ENCODE measurements around the gene LPP. TPM values are rescaled to one million over a fixed set of nuclear protein-coding genes. Genes with fewer than 3 reads are reported as not detected.
"Not testable (repeated sequence)": the region's sequence is repeated elsewhere in the genome, so short reads cannot be mapped to it uniquely, and the experiment has no call there.

The LPP gene
- total and polyA plus RNA-seq, 5 donors: 14.5 to 205 (median 159) TPM

DNA sequence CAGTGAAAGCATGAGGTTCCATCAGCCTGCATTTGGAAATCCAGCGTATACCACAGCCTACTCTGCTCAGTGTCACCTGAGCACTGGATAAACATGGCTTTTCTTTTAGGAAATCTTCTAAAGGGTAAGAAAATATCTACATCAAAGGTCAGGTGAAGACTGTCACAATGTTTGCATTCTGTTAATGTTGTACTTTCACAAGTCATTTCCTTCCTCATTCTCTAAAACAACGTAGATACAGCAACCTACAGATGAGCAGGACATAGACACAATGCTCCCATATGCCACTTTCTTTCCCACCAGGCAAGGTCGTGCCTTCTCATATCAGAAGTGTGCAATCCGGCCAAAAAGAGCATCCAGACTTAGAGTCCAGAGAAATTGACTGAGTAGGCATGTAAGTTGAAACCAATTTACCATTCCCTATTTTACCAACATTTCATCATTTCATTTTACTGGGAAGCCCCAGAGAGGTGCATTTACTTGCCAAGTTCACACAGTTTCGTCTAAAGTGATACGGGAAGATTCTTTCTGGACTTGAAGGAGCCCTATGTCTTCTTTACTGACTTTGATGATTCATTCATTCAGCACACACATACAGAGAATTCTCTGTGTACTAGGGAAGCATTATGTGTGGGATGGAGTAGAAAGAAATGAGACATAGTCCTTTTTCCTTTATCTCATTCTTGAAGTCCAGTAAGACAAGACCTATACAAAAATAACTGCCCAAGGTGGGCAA, 30.6 kb upstream of the LPP start:
- ATAC-seq (no peak), DNase-seq (no peak)
- Histone ChIP-seq H3K4me1 (ENCODE audit: control insufficient read depth, insufficient read depth, low read length) (peaks cover 3% of the 10 kb centered on the region), H3K27me3 (ENCODE audit: control insufficient read depth, insufficient read depth) (no peaks in the 10 kb centered on the region), H3K4me3 (ENCODE audit: low read length) (no peak overlapping the region), H3K27ac (ENCODE audit: low read length) (no peak overlapping the region), H3K9me3 (ENCODE audit: control insufficient read depth, low read length) (no peaks in the 10 kb centered on the region)
- 72% methylated on average over 6 of the region's 6 CpGs for WGBS
- intact Hi-C loops (cut with DNase I): no loop called here

DNA sequence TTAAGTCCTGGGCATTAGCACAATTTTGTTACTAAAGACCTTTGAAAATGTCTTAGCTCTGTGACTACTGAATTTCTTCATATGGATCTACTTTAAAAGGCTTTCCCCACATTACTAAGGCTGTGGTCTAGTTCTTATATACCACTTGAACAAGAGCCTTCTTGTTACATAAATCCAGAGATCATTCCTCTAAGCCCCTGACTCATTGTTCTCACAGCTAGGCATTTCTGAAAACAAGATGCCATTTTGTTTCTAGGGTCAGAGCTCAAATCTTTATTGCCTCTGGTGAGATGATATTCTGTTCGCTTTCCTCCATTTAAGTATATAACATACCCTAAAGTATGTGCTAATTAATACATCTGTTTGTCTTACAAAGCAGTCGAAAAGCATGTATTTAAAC, 29.8 kb upstream of the LPP start:
- H3K27ac ChIP-seq (ENCODE audit: low read length): no peak overlapping the region

DNA sequence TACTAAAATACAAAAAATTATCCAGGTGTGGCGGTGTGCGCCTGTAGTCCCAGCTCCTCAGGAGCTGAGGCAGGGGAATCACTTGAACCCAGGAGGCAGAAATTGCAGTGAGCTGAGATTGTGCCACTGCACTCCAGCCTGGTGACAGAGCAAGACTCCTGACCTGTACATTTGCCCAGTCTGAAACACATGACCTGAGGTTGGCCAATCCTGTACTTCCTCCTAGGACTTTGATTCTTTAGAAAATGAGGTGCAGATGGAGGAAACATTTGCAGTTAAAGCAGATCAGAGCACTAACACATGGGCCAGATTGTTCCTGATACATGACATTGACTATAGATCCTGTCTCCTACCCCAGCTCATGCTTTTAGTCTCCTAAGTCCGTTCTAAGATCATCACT, 28.9 kb upstream of the LPP start:
- Histone ChIP-seq H3K27ac (ENCODE audit: low read length) (peak overlapping the region; percentile 75), H3K9me3 (ENCODE audit: control insufficient read depth, low read length) (no peaks in the 10 kb centered on the region), H3K4me3 (ENCODE audit: low read length) (no peak overlapping the region), H3K27me3 (ENCODE audit: control insufficient read depth, insufficient read depth) (no peaks in the 10 kb centered on the region), H3K4me1 (ENCODE audit: control insufficient read depth, insufficient read depth, low read length) (peaks cover 3% of the 10 kb centered on the region)
- intact Hi-C loops (cut with DNase I): no loop called here
- DNase-seq: no peak
- no peak for ATAC-seq
- 94% methylated on average over 3 of the region's 3 CpGs for WGBS

More for the DNA sequence above, 29.8 kb upstream of the LPP start:
- 88% methylated on average over 2 of the region's 2 CpGs for WGBS
- H3K4me3 ChIP-seq (ENCODE audit: low read length): no peak overlapping the region
- H3K4me1 ChIP-seq (ENCODE audit: control insufficient read depth, insufficient read depth, low read length): peaks cover 3% of the 10 kb centered on the region
- ATAC-seq: no peak
- intact Hi-C loops (cut with DNase I): no loop called here
- no peaks in the 10 kb centered on the region for H3K9me3 ChIP-seq (ENCODE audit: control insufficient read depth, low read length)
- H3K27me3 ChIP-seq (ENCODE audit: control insufficient read depth, insufficient read depth): no peaks in the 10 kb centered on the region
- no peak for DNase-seq

DNA sequence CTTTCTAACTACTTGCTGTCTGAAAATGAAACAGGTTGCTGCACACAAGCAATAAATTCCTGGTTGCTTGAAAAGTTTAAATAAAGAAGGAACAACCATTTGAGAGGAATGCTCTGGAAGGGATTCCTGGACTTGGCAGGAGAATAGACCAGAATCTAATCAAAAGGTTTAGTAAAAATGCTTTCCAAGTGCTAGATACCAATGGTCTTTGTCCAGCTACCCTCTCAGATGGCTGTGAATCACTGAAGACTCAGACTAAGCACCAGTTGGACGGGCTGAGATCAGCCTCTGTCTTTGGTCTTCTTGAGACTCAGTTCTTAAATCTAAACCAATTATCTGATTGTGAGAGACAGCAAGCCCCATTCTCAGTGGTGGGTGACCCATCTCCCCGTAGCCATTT, 27.7 kb upstream of the LPP start:
- intact Hi-C loops (cut with DNase I): no loop called here
- no peaks in the 10 kb centered on the region for H3K9me3 ChIP-seq (ENCODE audit: control insufficient read depth, low read length)
- H3K27ac ChIP-seq (ENCODE audit: low read length): peak overlapping the region; percentile 92
- DNase-seq (no peak), ATAC-seq (no peak)
- peaks cover 3% of the 10 kb centered on the region for H3K4me1 ChIP-seq (ENCODE audit: control insufficient read depth, insufficient read depth, low read length)
- no peaks in the 10 kb centered on the region for H3K27me3 ChIP-seq (ENCODE audit: control insufficient read depth, insufficient read depth)
- 81% methylated on average over 2 of the region's 2 CpGs for WGBS
- no peak overlapping the region for H3K4me3 ChIP-seq (ENCODE audit: low read length)

DNA sequence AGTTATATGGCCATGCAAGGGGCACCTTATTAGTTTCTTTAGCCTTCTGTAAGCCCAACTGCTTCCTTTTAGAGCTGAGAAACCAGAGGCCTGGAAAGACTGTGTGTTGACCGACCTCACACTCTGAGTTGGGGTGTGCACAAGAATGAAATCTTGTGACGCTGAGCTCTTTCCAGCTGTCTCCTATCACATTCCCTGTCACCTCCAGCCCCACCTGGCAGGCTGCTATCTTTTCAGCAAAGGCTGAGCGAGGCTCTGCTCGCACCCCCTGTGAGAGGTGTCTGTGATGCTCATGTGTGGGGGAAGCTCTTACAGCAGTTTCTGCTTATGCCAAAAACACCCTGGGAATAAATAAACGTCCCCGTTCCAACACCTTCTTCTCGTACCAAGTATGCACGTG, 27.0 kb upstream of the LPP start:
- DNase-seq: peak; percentile 70 to 87 (median 86)
- Histone ChIP-seq H3K27ac (ENCODE audit: low read length) (no peak overlapping the region), H3K27me3 (ENCODE audit: control insufficient read depth, insufficient read depth) (no peaks in the 10 kb centered on the region), H3K4me1 (ENCODE audit: control insufficient read depth, insufficient read depth, low read length) (no peaks in the 10 kb centered on the region), H3K4me3 (ENCODE audit: low read length) (no peak overlapping the region), H3K9me3 (ENCODE audit: control insufficient read depth, low read length) (no peaks in the 10 kb centered on the region)
- intact Hi-C loops (cut with DNase I): no loop called here
- 50% methylated on average over 8 of the region's 8 CpGs for WGBS
- peak; percentile 96 to 97 for ATAC-seq

DNA sequence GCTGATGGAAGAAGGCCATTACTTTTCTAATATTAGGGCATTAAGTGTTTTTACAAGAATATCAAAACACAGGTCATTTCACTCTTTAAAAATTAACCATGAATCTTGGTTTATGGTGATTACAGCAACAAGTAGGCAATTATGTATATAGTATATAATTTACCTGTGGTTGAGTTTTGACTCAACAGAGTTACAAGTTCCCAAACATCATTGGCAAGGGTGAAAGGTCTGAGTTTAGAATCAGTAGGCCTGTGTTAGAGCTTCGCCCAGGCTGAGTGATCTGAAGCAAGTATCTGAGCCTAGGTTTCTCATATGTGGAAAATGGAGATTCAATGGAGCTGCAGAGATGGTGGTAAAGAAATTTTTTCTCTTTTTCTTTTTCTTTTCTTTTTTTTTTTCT, 25.1 kb upstream of the LPP start:
- ATAC-seq: no peak
- no peaks in the 10 kb centered on the region for H3K9me3 ChIP-seq (ENCODE audit: control insufficient read depth, low read length)
- DNase-seq: no peak
- intact Hi-C loops (cut with DNase I): no loop called here
- H3K4me3 ChIP-seq (ENCODE audit: low read length): no peak overlapping the region
- no peak overlapping the region for H3K27ac ChIP-seq (ENCODE audit: low read length)
- H3K4me1 ChIP-seq (ENCODE audit: control insufficient read depth, insufficient read depth, low read length): no peaks in the 10 kb centered on the region
- no peaks in the 10 kb centered on the region for H3K27me3 ChIP-seq (ENCODE audit: control insufficient read depth, insufficient read depth)
- 100% methylated on average over 1 of the region's 1 CpG for WGBS

DNA sequence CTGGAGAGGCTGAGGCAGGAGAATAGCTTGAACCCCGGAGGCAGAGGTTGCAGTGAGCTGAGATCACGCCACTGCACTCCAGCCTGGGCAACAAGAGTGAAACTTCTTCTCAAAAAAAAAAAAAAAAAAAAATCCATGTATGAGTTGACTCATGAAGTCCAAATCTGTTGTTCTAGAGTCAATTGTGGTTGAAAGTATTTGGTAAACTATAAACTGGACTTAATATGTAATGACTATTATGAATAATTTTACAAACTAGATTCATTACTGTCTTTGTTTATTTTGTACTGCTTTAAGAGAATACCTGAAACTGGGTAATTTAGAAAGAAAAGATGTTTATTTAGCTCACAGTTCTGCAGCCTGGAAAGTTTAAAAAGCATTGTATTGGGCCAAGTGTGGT, 22.9 kb upstream of the LPP start:
- ATAC-seq; DNase-seq; H3K27me3 ChIP-seq (ENCODE audit: control insufficient read depth, insufficient read depth); H3K4me1 ChIP-seq (ENCODE audit: control insufficient read depth, insufficient read depth, low read length); H3K9me3 ChIP-seq (ENCODE audit: control insufficient read depth, low read length); H3K27ac ChIP-seq (ENCODE audit: low read length); H3K4me3 ChIP-seq (ENCODE audit: low read length); intact Hi-C loops (cut with DNase I): not testable (repeated sequence)
- 97% methylated on average over 2 of the region's 2 CpGs for WGBS

DNA sequence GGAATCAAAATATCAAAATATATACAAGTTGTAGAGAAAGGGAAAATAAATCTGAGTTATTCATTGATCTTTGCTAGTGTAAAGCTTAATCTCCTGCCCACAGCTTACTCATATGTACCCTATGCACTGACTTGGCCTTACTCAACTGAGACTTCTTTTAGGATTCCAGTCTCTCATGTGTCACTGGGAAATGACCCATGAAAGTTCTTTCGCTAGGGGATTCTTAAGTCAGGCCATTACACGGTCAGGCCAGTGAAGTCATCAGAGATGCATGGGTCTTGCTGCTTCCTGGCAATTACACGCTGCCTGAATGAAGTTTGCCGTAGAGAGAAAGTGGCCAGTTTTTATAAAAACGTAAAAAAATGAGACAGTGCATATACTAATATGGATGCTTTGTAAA, 20.7 kb upstream of the LPP start:
- Histone ChIP-seq H3K27me3 (ENCODE audit: control insufficient read depth, insufficient read depth) (no peaks in the 10 kb centered on the region), H3K4me1 (ENCODE audit: control insufficient read depth, insufficient read depth, low read length) (no peaks in the 10 kb centered on the region), H3K4me3 (ENCODE audit: low read length) (no peak overlapping the region), H3K9me3 (ENCODE audit: control insufficient read depth, low read length) (no peaks in the 10 kb centered on the region), H3K27ac (ENCODE audit: low read length) (no peak overlapping the region)
- no peak for ATAC-seq
- no peak for DNase-seq
- intact Hi-C loops (cut with DNase I): no loop called here
- WGBS: 95% methylated on average over 5 of the region's 5 CpGs

DNA sequence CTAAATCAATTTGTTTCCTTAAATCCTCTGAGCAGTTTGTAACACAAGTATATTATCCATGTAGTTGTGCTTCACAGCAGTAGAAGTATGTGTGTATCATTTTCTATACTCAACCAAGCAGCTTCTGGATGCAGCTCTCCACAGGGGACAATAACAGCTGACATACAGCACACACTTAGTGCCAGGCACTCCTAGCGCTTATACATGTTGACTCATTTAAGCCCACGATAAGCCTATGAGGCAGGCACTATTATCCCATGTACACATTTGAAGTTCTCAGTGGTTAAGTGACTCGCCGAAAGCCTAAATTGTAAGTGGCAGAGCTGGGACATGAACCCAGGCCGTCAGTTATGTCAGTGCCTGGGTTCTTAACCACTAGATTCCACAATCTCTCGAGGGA, 20.3 kb upstream of the LPP start:
- no peaks in the 10 kb centered on the region for H3K4me1 ChIP-seq (ENCODE audit: control insufficient read depth, insufficient read depth, low read length)
- ATAC-seq (no peak), DNase-seq (no peak)
- H3K4me3 ChIP-seq (ENCODE audit: low read length): no peak overlapping the region
- no peaks in the 10 kb centered on the region for H3K27me3 ChIP-seq (ENCODE audit: control insufficient read depth, insufficient read depth)
- WGBS: 94% methylated on average over 6 of the region's 6 CpGs
- intact Hi-C loops (cut with DNase I): no loop called here
- H3K9me3 ChIP-seq (ENCODE audit: control insufficient read depth, low read length): no peaks in the 10 kb centered on the region
- no peak overlapping the region for H3K27ac ChIP-seq (ENCODE audit: low read length)

DNA sequence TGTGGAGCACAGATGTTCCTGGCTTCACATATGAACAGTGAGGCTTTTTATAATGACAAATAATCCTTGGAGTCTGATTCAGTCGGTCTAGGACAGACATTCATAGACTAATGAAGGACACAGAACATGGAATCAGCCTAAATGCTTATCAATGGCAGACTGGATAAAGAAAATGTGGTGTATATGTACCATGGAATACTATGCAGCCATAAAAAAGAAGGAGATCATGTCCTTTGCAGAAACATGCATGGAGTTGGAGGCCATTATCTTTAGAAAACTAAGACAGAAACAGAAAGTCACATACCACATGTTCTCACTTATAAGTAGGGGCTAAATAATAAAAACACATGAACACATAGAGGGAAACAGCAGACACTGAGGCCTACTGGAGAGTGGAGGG, 19.9 kb upstream of the LPP start:
- intact Hi-C loops (cut with DNase I): no loop called here
- 87% methylated on average over 1 of the region's 1 CpG for WGBS
- no peaks in the 10 kb centered on the region for H3K4me1 ChIP-seq (ENCODE audit: control insufficient read depth, insufficient read depth, low read length)
- no peaks in the 10 kb centered on the region for H3K27me3 ChIP-seq (ENCODE audit: control insufficient read depth, insufficient read depth)
- no peak for ATAC-seq
- no peaks in the 10 kb centered on the region for H3K9me3 ChIP-seq (ENCODE audit: control insufficient read depth, low read length)
- no peak overlapping the region for H3K27ac ChIP-seq (ENCODE audit: low read length)
- H3K4me3 ChIP-seq (ENCODE audit: low read length): no peak overlapping the region
- DNase-seq: no peak

DNA sequence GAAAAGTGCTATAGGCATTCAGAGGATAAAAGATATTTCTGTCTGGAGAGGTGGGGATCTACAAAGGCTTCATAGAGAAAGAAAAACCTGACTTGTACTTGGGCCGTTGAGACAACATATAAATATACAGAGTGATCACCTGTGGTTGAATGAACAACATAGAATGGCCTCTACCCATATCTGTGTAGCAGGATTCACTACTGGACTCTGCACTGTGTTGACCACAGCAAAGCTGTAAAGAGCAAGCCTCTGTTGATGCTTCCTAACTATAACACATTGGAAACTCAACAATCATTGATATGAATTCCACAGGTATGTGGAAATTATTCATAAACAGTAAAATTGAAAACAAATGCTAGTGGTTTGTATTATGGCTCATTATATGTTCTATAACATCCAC, 19.1 kb upstream of the LPP start:
- H3K9me3 ChIP-seq (ENCODE audit: control insufficient read depth, low read length): no peaks in the 10 kb centered on the region
- no peak for ATAC-seq
- WGBS: 97% methylated on average over 1 of the region's 1 CpG
- H3K4me1 ChIP-seq (ENCODE audit: control insufficient read depth, insufficient read depth, low read length): no peaks in the 10 kb centered on the region
- no peak overlapping the region for H3K4me3 ChIP-seq (ENCODE audit: low read length)
- no peak overlapping the region for H3K27ac ChIP-seq (ENCODE audit: low read length)
- DNase-seq: no peak
- H3K27me3 ChIP-seq (ENCODE audit: control insufficient read depth, insufficient read depth): no peaks in the 10 kb centered on the region
- intact Hi-C loops (cut with DNase I): no loop called here

DNA sequence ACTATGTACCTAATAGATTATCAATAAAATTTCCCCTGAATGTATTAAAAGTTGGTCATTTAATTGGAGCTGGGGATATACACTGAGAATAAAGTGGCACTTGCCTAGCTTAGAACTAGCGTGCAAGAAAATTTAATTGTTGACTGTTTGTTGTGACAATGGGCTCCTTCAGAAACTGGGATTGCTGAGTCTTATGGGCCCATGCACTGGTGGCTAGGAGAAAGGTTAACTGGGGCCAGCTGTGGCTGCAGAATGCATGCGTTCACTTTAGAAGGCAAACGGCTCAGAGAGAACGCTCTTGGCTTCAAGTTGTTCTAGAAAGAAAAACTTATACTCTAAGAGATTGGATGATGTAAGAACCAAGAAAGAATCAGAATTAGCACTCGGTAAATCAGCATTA, 18.7 kb upstream of the LPP start:
- intact Hi-C loops (cut with DNase I): no loop called here
- no peak overlapping the region for H3K4me3 ChIP-seq (ENCODE audit: low read length)
- no peak for ATAC-seq
- no peak for DNase-seq
- WGBS: 60% methylated on average over 5 of the region's 5 CpGs
- no peak overlapping the region for H3K27ac ChIP-seq (ENCODE audit: low read length)
- H3K9me3 ChIP-seq (ENCODE audit: control insufficient read depth, low read length): no peaks in the 10 kb centered on the region
- H3K27me3 ChIP-seq (ENCODE audit: control insufficient read depth, insufficient read depth): no peaks in the 10 kb centered on the region
- H3K4me1 ChIP-seq (ENCODE audit: control insufficient read depth, insufficient read depth, low read length): no peaks in the 10 kb centered on the region
